ENCODE results near the gene TBX10. TPM values are rescaled to one million over a fixed set of nuclear protein-coding genes. Genes with fewer than 3 reads are reported as not detected.
A peak's percentile ranks its signal among the peaks of the same experiment; 100 is the strongest.

The TBX10 gene
- total and polyA plus RNA-seq, 4 experiments from 2014 or later: not detected

DNA sequence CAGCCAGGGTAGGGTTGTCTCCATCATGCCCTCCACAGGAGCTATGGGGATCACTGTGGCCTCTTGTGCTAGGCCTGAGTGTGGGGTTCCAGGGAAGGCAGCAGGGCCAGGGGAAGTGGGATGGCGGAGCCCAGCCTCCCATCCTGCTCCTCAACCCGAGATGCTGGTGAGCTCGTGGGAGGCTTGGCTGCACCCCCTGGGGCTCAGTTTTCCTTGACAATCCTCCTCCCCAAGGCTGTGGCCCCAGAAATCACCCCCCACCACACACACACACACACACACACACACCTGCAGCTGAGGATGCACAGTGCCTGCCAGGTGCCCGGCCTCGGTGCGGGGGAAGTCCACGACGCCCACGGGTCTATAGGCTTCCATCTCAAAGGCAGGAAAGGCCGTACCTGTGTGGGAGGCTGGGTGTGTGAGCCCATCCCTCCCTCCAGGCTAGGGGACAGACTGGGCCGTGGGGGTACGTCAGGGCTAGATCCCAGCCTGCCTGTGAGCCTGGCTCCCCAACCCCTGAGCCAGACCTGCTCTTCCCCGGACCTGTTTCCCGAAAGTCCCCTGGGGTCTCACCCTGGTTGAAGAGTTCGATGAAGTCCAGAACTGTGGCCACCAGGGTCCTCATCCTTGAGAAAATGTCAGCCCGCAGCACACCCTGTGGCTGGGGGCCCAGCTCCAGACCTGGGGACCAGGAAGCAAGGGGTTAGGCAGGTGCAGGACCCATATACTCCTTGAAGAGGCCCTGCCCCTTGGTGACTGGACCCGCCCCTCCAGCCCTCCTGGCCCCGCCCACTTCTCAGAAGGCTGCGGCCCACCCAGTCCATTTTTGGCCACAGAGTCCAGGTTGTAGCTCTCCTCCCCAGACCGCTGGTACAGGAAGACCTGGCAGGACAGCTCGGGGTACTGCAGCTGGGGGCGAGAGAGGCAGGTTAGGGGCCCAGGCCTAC is 5.2 kb upstream of the TBX10 start:
- Mint-ChIP-seq H3K36me3 (no peaks in the 10 kb centered on the region), H3K4me3 (peak overlapping the region in 1 of 8 donors; percentile 22), H3K4me1 (peaks cover 13 to 37% (median 27%) of the 10 kb centered on the region in 4 donors), H3K27me3 (no peaks in the 10 kb centered on the region), H3K9me3 (peaks cover 0 to 3% (median 0%) of the 10 kb centered on the region in 8 donors), H3K27ac (no peak overlapping the region)
- H3K27me3 ChIP-seq (ENCODE audit: insufficient read depth, low read length): no peaks in the 10 kb centered on the region
- no peaks in the 10 kb centered on the region for H3K9me3 ChIP-seq (ENCODE audit: control insufficient read depth in 1 of 2, low read length in 2 of 2)
- intact Hi-C loops (cut with micrococcal nuclease): no loop called here
- POLR2A ChIA-PET (ENCODE audit: partially characterized antibody): interaction anchor here (0.6 to 4.4 kb wide), 2 partner anchors 15 to 515 kb away, joined by 5 to 26 read pairs; partner anchors contain the start of gene NUDT8
- DNase-seq: no peak
- H3K4me1 ChIP-seq (ENCODE audit: insufficient read depth, low read length): peaks cover 28% of the 10 kb centered on the region
- CTCF ChIA-PET (ENCODE audit: partially characterized antibody): interaction anchor here (0.6 to 2.2 kb wide), 3 partner anchors 9 to 15 kb away, joined by 3 to 6 read pairs (median 3); partner anchors contain the start of gene NUDT8
- H3K36me3 ChIP-seq (ENCODE audit: insufficient read depth, low read length): no peaks in the 10 kb centered on the region
- no peak overlapping the region for H3K27ac ChIP-seq (ENCODE audit: low read depth, low read length)
- no peak overlapping the region for H3K4me3 ChIP-seq (ENCODE audit: low read length in 2 of 2)

DNA sequence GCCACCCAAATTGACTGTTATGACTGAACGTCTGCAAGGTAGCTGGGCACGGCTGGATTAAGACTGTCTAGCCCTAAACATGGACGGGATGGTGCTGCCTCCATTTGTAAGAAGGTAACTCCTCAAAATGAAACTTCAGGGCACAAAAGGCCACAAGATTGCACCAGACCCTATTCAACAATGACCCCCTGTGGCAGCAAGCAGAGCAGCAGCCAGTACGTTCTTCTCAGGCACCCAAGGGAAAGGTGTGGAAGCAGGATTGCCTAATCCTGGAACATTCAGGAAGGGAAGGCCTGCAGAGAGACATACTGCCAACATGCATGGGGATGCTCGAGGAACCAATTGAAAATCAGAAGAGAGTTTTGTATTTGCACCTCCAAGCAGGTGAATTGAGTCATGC is 4.5 kb upstream of the TBX10 start:
- Mint-ChIP-seq H3K4me1 (peaks cover 9 to 31% (median 22%) of the 10 kb centered on the region in 4 donors), H3K4me3 (no peak overlapping the region), H3K27me3 (no peaks in the 10 kb centered on the region), H3K9me3 (peaks cover 0 to 3% (median 0%) of the 10 kb centered on the region in 8 donors), H3K36me3 (no peaks in the 10 kb centered on the region), H3K27ac (no peak overlapping the region)
- CTCF ChIA-PET (ENCODE audit: partially characterized antibody): interaction anchor here (0.6 to 2.2 kb wide), 2 partner anchors 8 to 15 kb away, joined by 3 to 6 read pairs; partner anchors contain the start of gene NUDT8
- H3K36me3 ChIP-seq (ENCODE audit: insufficient read depth, low read length): no peaks in the 10 kb centered on the region
- no peaks in the 10 kb centered on the region for H3K9me3 ChIP-seq (ENCODE audit: control insufficient read depth in 1 of 2, low read length in 2 of 2)
- H3K27me3 ChIP-seq (ENCODE audit: insufficient read depth, low read length): no peaks in the 10 kb centered on the region
- POLR2A ChIA-PET (ENCODE audit: partially characterized antibody): interaction anchor here (4.4 kb wide), 1 partner anchor 14 kb away, joined by 26 read pairs; the partner anchor contains the start of gene NUDT8
- intact Hi-C loops (cut with micrococcal nuclease): no loop called here
- H3K4me1 ChIP-seq (ENCODE audit: insufficient read depth, low read length): peaks cover 21% of the 10 kb centered on the region
- no peak for DNase-seq
- no peak overlapping the region for H3K4me3 ChIP-seq (ENCODE audit: low read length in 2 of 2)
- no peak overlapping the region for H3K27ac ChIP-seq (ENCODE audit: low read depth, low read length)

DNA sequence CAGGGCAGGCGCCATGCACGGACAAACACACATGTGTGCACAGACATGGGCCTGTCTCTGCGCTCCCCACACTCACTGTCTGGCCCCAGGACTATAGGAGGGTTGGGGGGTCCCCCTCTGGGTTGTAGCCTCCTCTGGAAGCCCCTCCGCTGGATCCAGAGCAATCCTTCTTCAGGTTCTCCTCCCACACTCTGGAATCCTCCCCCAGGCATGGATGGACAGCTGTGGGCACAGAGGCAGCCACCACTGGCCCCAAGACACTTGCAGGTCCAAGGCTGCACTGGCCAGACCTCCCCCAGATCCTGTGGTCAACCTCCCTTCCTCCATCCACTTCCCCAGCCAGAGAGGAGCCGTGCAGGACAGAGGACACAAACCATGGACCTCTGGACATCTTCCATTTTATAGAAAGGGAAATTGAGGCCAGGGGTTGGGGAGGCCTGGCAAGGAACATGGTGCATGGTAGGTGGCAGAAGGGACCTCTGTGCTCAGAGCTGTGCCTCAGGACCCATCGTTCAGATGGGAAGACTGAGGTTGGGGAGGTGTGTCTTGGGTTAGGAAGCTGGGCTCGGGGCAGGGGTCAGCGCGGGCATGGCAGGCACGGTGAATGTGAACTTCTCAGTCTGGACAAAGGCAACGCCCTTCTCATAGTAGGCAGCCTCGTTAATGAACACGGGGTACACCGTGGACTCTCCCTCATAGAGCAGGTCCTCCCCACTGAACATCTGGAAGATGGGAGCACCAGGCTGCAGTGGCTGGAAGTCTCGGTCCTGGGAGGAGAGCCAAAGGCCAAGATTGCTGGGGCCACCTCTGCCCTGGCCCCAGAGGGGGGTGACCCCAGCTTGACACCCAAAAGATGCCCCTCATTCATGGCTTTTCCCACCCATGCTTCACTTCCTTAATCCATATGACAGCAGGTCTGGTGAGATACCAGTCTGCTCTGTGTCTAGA is 2.9 kb upstream of the TBX10 start:
- Histone ChIP-seq H3K4me1 (ENCODE audit: insufficient read depth, low read length) (peaks cover 16% of the 10 kb centered on the region), H3K4me3 (ENCODE audit: low read length in 2 of 2) (no peak overlapping the region), H3K9me3 (ENCODE audit: control insufficient read depth in 1 of 2, low read length in 2 of 2) (no peaks in the 10 kb centered on the region), H3K27ac (ENCODE audit: low read depth, low read length) (no peak overlapping the region), H3K27me3 (ENCODE audit: insufficient read depth, low read length) (no peaks in the 10 kb centered on the region), H3K36me3 (ENCODE audit: insufficient read depth, low read length) (no peaks in the 10 kb centered on the region)
- Mint-ChIP-seq H3K36me3 (no peaks in the 10 kb centered on the region), H3K4me3 (no peak overlapping the region), H3K4me1 (peaks cover 9 to 23% (median 14%) of the 10 kb centered on the region in 4 donors), H3K27me3 (no peaks in the 10 kb centered on the region), H3K9me3 (peaks cover 0 to 3% (median 0%) of the 10 kb centered on the region in 8 donors), H3K27ac (peak overlapping the region in 1 of 7 donors; percentile 36)
- DNase-seq: no peak
- intact Hi-C loops (cut with micrococcal nuclease): no loop called here
- ChIA-PET CTCF (ENCODE audit: partially characterized antibody) (interaction anchor here (1.1 to 2.2 kb wide), 2 partner anchors 13 to 27 kb away, joined by 4 to 6 read pairs; partner anchors contain the start of gene NUDT8), POLR2A (ENCODE audit: partially characterized antibody) (interaction anchor here (0.6 kb wide), 1 partner anchor 35 kb away, joined by 3 read pairs; no protein-coding TSS in a partner anchor)

DNA sequence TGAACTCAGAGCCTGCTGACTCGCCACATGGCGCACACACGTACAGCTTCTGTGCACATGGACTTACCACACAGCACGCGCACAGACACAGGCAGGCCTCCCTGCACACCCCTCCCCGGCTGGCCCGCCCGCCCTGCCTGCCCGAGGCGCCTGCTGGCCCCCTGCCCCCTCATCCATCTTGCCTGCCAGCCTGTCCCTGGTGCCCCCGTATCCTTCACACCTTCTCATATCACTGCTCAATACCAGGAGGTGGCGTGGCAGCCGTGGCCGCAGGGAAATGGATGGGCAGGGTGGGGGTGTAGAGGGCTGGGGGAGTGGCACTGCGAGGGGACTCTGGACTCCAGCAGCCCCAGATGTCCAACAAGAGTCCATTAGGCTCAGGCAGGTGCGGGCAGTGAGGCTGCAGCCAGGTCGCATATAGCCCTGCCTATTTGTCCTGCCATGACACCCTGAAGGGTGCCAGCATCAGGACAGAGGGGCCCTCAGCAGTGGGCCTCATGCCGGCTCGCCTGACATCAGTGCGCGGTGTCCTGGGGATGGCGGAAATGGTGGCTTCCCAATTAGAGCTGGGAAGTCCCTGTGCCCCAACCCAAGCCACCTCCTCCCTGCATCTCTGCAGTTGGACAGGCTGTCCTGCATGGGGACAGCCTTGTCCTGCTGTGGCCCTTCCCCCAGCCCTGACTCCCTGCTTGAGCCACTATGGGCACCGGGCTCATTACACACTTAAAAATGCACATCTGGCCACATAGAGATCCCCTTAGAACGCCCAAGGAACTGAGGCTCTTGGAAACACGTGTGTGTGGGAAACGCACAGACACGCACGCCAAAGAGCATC is 2.0 kb upstream of the TBX10 start:
- ChIA-PET POLR2A (ENCODE audit: partially characterized antibody) (no interaction called here), CTCF (ENCODE audit: partially characterized antibody) (no interaction called here)
- no peak for DNase-seq
- no peaks in the 10 kb centered on the region for H3K9me3 ChIP-seq (ENCODE audit: control insufficient read depth in 1 of 2, low read length in 2 of 2)
- Mint-ChIP-seq H3K4me3 (no peak overlapping the region), H3K9me3 (peaks cover 0 to 3% (median 0%) of the 10 kb centered on the region in 8 donors), H3K27me3 (no peaks in the 10 kb centered on the region), H3K4me1 (peaks cover 5 to 14% (median 9%) of the 10 kb centered on the region in 4 donors), H3K36me3 (no peaks in the 10 kb centered on the region), H3K27ac (no peak overlapping the region)
- intact Hi-C loops (cut with micrococcal nuclease): no loop called here
- no peak overlapping the region for H3K4me3 ChIP-seq (ENCODE audit: low read length in 2 of 2)
- H3K27ac ChIP-seq (ENCODE audit: low read depth, low read length): no peak overlapping the region
- H3K27me3 ChIP-seq (ENCODE audit: insufficient read depth, low read length): no peaks in the 10 kb centered on the region
- H3K4me1 ChIP-seq (ENCODE audit: insufficient read depth, low read length): peaks cover 8% of the 10 kb centered on the region
- no peaks in the 10 kb centered on the region for H3K36me3 ChIP-seq (ENCODE audit: insufficient read depth, low read length)

DNA sequence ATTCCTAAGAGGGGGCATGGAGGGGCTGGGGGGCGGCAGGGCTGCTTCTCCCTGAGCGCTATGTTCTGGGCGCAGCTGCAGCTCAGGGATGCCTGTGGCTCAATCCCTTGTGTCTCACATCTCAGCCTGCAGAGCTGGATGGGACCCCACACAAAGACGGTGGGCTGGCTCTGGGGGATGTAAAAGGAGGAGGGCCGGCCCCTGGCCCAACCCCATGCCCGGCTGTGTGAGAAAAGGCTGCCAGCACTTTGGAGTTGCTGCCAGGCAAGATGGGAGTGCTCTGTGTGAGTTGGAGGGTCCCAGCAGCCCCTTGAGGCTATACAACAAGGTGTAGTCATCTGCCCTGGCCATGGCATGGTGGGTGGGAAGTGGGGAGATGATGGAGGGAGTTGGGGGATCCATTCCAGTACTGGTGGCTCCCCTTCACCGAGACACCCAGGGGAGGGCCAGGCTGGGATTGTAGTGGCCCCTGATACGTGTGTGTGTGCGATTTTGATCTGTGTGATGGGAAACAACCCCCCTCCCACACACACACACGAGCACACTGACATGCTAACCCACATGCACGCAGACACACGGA is 1.3 kb upstream of the TBX10 start:
- peaks cover 0 to 3% (median 0%) of the 10 kb centered on the region in 8 donors for H3K9me3 Mint-ChIP-seq
- intact Hi-C loops (cut with micrococcal nuclease): loop anchor here (1.0 kb wide), 1 partner anchor 18 kb away; no protein-coding TSS in a partner anchor
- no peak overlapping the region for H3K4me3 Mint-ChIP-seq
- no peaks in the 10 kb centered on the region for H3K27me3 ChIP-seq (ENCODE audit: insufficient read depth, low read length)
- DNase-seq: no peak
- H3K36me3 ChIP-seq (ENCODE audit: insufficient read depth, low read length): no peaks in the 10 kb centered on the region
- H3K27me3 Mint-ChIP-seq: no peaks in the 10 kb centered on the region
- POLR2A ChIA-PET (ENCODE audit: partially characterized antibody): no interaction called here
- no peak overlapping the region for H3K27ac Mint-ChIP-seq
- H3K9me3 ChIP-seq (ENCODE audit: control insufficient read depth in 1 of 2, low read length in 2 of 2): no peaks in the 10 kb centered on the region
- H3K4me1 ChIP-seq (ENCODE audit: insufficient read depth, low read length): peaks cover under 1% of the 10 kb centered on the region
- no peak overlapping the region for H3K4me3 ChIP-seq (ENCODE audit: low read length in 2 of 2)
- peaks cover 0 to 7% (median 2%) of the 10 kb centered on the region in 4 donors for H3K4me1 Mint-ChIP-seq
- CTCF ChIA-PET (ENCODE audit: partially characterized antibody): interaction anchor here (3.6 kb wide), 1 partner anchor 17 kb away, joined by 19 read pairs; no protein-coding TSS in a partner anchor
- no peaks in the 10 kb centered on the region for H3K36me3 Mint-ChIP-seq
- no peak overlapping the region for H3K27ac ChIP-seq (ENCODE audit: low read depth, low read length)
